HEK293 (cell line): ENCODE results near the gene LILRA5.
"Not testable (repeated sequence)": the region's sequence is repeated elsewhere in the genome, so short reads cannot be mapped to it uniquely, and the experiment has no call there.

ENCODE experiments used
- CTCF ChIA-PET: fragments of 350-600 bp; formaldehyde crosslinking; extraction: SDS; loops from one replicate; lab custom pipeline; 2021; ENCODE audit warnings: antibody characterized with exemption; lab: Yijun Ruan, JAX
- POLR2A ChIA-PET: fragments of 300-600 bp; formaldehyde crosslinking; extraction: SDS; loops from one replicate; lab custom pipeline; 2020; ENCODE audit warnings: antibody characterized with exemption, inconsistent platforms; lab: Yijun Ruan, JAX
- H3K27ac ChIP-seq: fragments of 200-500 bp; sonication (Bioruptor generic); 2 replicates; pipeline ENCODE4 v1.5.1; 2014; ENCODE audit warnings: low read depth, low read length, control low read depth, inconsistent platforms; ENCODE audit errors: extremely low read depth
- H3K36me3 ChIP-seq, 2 experiments: fragments of 200-500 bp in 1 of 2; sonication (Bioruptor generic) in 1 of 2; 1 replicate in 1 of 2; 2 replicates in 1 of 2; pipeline ENCODE4 v1.5.1; 2014 to 2017; ENCODE audit warnings: inconsistent platforms in 2 of 2, low read length in 2 of 2; ENCODE audit not compliant: control insufficient read depth in 2 of 2, insufficient read depth in 1 of 2
- H3K4me1 ChIP-seq: fragments of 200-500 bp; sonication (Bioruptor generic); 2 replicates; pipeline ENCODE4 v1.5.1; 2014; ENCODE audit warnings: mild to moderate bottlenecking, low read length, inconsistent platforms; ENCODE audit not compliant: control insufficient read depth, insufficient read depth
- H3K4me3 ChIP-seq: 2 replicates; pipeline ENCODE4 v1.5.1; 2011; ENCODE audit warnings: low read depth, mild to moderate bottlenecking, control low read depth, low read length, moderate library complexity
- H3K9me3 ChIP-seq: fragments of 200-500 bp; sonication (Bioruptor generic); 2 replicates; pipeline ENCODE4 v1.5.1; 2014; ENCODE audit warnings: low read depth, low read length, inconsistent platforms; ENCODE audit not compliant: control insufficient read depth, insufficient read depth
- BCL11B ChIP-seq: fragments of 450-650 bp; formaldehyde crosslinking; IDR thresholded peaks from 2 replicates; pipeline ENCODE4 v1.5.1; 2016; ENCODE audit warnings: low read depth, missing biosample characterization, missing genetic modification characterization
- ELK4 ChIP-seq: IDR thresholded peaks from 2 replicates; pipeline ENCODE4 v1.6.1; 2011; ENCODE audit warnings: mild to moderate bottlenecking, low read depth, low read length, borderline replicate concordance
- FEZF1 ChIP-seq: fragments of 450-650 bp; formaldehyde crosslinking; IDR thresholded peaks from 2 replicates; pipeline ENCODE4 v1.5.1; 2016; ENCODE audit warnings: missing biosample characterization, missing genetic modification characterization
- HIC1 ChIP-seq: fragments of 450-650 bp; formaldehyde crosslinking; IDR thresholded peaks from 2 replicates; pipeline ENCODE4 v1.5.1; 2016; ENCODE audit warnings: missing biosample characterization, missing genetic modification characterization
- OVOL3 ChIP-seq: fragments of 450-650 bp; formaldehyde crosslinking; IDR thresholded peaks from 2 replicates; pipeline ENCODE4 v1.5.1; 2016; ENCODE audit warnings: missing biosample characterization, missing genetic modification characterization
- YY2 ChIP-seq: fragments of 450-650 bp; formaldehyde crosslinking; IDR thresholded peaks from 2 replicates; pipeline ENCODE4 v1.5.1; 2016; ENCODE audit warnings: missing biosample characterization, missing genetic modification characterization
- ZBTB10 ChIP-seq: fragments of 450-650 bp; formaldehyde crosslinking; IDR thresholded peaks from 2 replicates; pipeline ENCODE4 v1.5.1; 2016; ENCODE audit warnings: missing biosample characterization, missing genetic modification characterization
- ZBTB21 ChIP-seq: fragments of 450-650 bp; formaldehyde crosslinking; IDR thresholded peaks from 2 replicates; pipeline ENCODE4 v1.5.1; 2017; ENCODE audit warnings: missing biosample characterization, missing genetic modification characterization
- ZFHX2 ChIP-seq: fragments of 450-650 bp; formaldehyde crosslinking; conservative IDR thresholded peaks from 2 replicates; pipeline ENCODE4 v1.5.1; 2016; ENCODE audit warnings: missing biosample characterization, missing genetic modification characterization
- ZNF19 ChIP-seq: fragments of 450-650 bp; formaldehyde crosslinking; IDR thresholded peaks from 2 replicates; pipeline ENCODE4; 2016; ENCODE audit warnings: missing biosample characterization, missing genetic modification characterization, low read depth
- ZNF26 ChIP-seq: fragments of 450-650 bp; formaldehyde crosslinking; IDR thresholded peaks from 2 replicates; pipeline ENCODE4 v1.5.1; 2016; ENCODE audit warnings: missing biosample characterization, missing genetic modification characterization
- ZNF335 ChIP-seq: fragments of 450-650 bp; formaldehyde crosslinking; conservative IDR thresholded peaks from 2 replicates; pipeline ENCODE4 v1.5.1; 2016; ENCODE audit warnings: missing biosample characterization, missing genetic modification characterization
- ZNF350 ChIP-seq: fragments of 450-650 bp; formaldehyde crosslinking; IDR thresholded peaks from 2 replicates; pipeline ENCODE4 v1.5.0; 2017; ENCODE audit warnings: missing biosample characterization, mild to moderate bottlenecking, missing genetic modification characterization
- ZNF366 ChIP-seq: fragments of 450-650 bp; formaldehyde crosslinking; conservative IDR thresholded peaks from 2 replicates; pipeline ENCODE4 v1.5.1; 2016; ENCODE audit warnings: missing biosample characterization, missing genetic modification characterization
- ZNF426 ChIP-seq: fragments of 450-650 bp; formaldehyde crosslinking; IDR thresholded peaks from 2 replicates; pipeline ENCODE4 v1.5.1; 2017; ENCODE audit warnings: missing biosample characterization, missing genetic modification characterization, mild to moderate bottlenecking, inconsistent platforms, moderate library complexity
- ZNF449 ChIP-seq: fragments of 450-650 bp; formaldehyde crosslinking; IDR thresholded peaks from 2 replicates; pipeline ENCODE4 v1.5.1; 2017; ENCODE audit warnings: missing biosample characterization, mild to moderate bottlenecking, missing genetic modification characterization, moderate library complexity
- ZNF558 ChIP-seq: fragments of 450-650 bp; formaldehyde crosslinking; IDR thresholded peaks from 2 replicates; pipeline ENCODE4 v1.5.1; 2016; ENCODE audit warnings: missing biosample characterization, missing genetic modification characterization

Gene LILRA5

GRCh38 chr19:54281007-54281728, 31.8 kb downstream of the LILRA5 start, which contains the start of gene LILRB2:
Gene LILRB2 (minus strand): TSS chr19:54281110. CDS start chr19:54280496, 614 bp downstream.
- no peak for TF ChIP-seq BCL11B (tag by site-specific recombination)
- no peak for TF ChIP-seq ZNF350
- TF ChIP-seq ZNF335 (tag by site-specific recombination): no peak
- TF ChIP-seq HIC1 (tag by site-specific recombination): no peak
- Histone ChIP-seq H3K4me1 (no peaks in the 10 kb centered on the region), H3K27ac (no peak within 1 kb of the TSS), H3K4me3 (no peak within 1 kb of the TSS), H3K36me3 (no peaks in the 10 kb centered on the region), H3K9me3 (no peaks in the 10 kb centered on the region)
- ChIA-PET POLR2A (no interaction called here), CTCF (no interaction called here)

GRCh38 chr19:54280441-54280840, 32.5 kb downstream of the LILRA5 start:
- H3K36me3 ChIP-seq, H3K9me3 ChIP-seq, H3K27ac ChIP-seq, H3K4me1 ChIP-seq, POLR2A ChIA-PET, H3K4me3 ChIP-seq: not testable (repeated sequence)
- CTCF ChIA-PET: interaction anchor here (1.3 kb wide), 1 partner anchor 14 kb away, joined by 7 read pairs; no protein-coding TSS in a partner anchor

GRCh38 chr19:54280025-54280424, 32.9 kb downstream of the LILRA5 start:
- H3K36me3 ChIP-seq, H3K4me1 ChIP-seq, H3K27ac ChIP-seq, H3K9me3 ChIP-seq, H3K4me3 ChIP-seq, POLR2A ChIA-PET: not testable (repeated sequence)
- CTCF ChIA-PET: interaction anchor here (1.3 kb wide), 1 partner anchor 14 kb away, joined by 7 read pairs; no protein-coding TSS in a partner anchor

- ChIA-PET CTCF (interaction anchor here (1.3 kb wide), 1 partner anchor 14 kb away, joined by 7 read pairs; no protein-coding TSS in a partner anchor), POLR2A (no interaction called here)
- H3K4me3 ChIP-seq: no peak overlapping the region
- H3K9me3 ChIP-seq: no peaks in the 10 kb centered on the region
- H3K27ac ChIP-seq: no peak overlapping the region
- no peaks in the 10 kb centered on the region for H3K36me3 ChIP-seq
- no peaks in the 10 kb centered on the region for H3K4me1 ChIP-seq
- no peak for TF ChIP-seq ELK4
- TF ChIP-seq ZNF26 (tag by site-specific recombination): no peak
- no peak for TF ChIP-seq FEZF1 (tag by site-specific recombination)
- TF ChIP-seq ZBTB10 (tag by site-specific recombination): no peak
- TF ChIP-seq ZNF449 (tag by site-specific recombination): no peak
- no peak for TF ChIP-seq YY2 (tag by site-specific recombination)
- no peak for TF ChIP-seq ZNF19 (tag by site-specific recombination)
- TF ChIP-seq ZFHX2 (tag by site-specific recombination): no peak
- TF ChIP-seq OVOL3: no peak
- TF ChIP-seq ZBTB21 (tag by site-specific recombination): no peak
- no peak for TF ChIP-seq ZNF426
- no peak for TF ChIP-seq ZNF366 (tag by site-specific recombination)
- no peak for TF ChIP-seq ZNF558
Observed at GRCh38 chr19:54279406-54279962, 33.5 kb downstream of the LILRA5 start.
